Osteocyte (in vitro differentiated cells): Measurements from ENCODE around the gene CDC42EP1. TPM values are rescaled to one million over a fixed set of nuclear protein-coding genes. Genes with fewer than 3 reads are reported as not detected.
A peak's percentile ranks its signal among the peaks of the same experiment; 100 is the strongest.
"Not testable (repeated sequence)": the region's sequence is repeated elsewhere in the genome, so short reads cannot be mapped to it uniquely, and the experiment has no call there.

ENCODE experiments used
- DNase-seq: peaks from one replicate; pipeline ENCODE4 v3.0.0; 2021; ENCODE audit warnings: mixed read lengths; ENCODE audit not compliant: unreplicated experiment; ENCODE audit errors: extremely low spot score
- H3K27ac Mint-ChIP-seq: one replicate; pipeline ENCODE4 v1.8.0; 2021; ENCODE audit warnings: mild to moderate bottlenecking, mixed read lengths; ENCODE audit not compliant: unreplicated experiment
- H3K27me3 Mint-ChIP-seq: one replicate; pipeline ENCODE4 v1.8.0; 2021; ENCODE audit warnings: mixed read lengths; ENCODE audit not compliant: unreplicated experiment
- H3K36me3 Mint-ChIP-seq: one replicate; pipeline ENCODE4 v1.8.0; 2021; ENCODE audit warnings: mixed read lengths; ENCODE audit not compliant: unreplicated experiment
- H3K4me1 Mint-ChIP-seq: one replicate; pipeline ENCODE4 v1.8.0; 2021; ENCODE audit warnings: mixed read lengths; ENCODE audit not compliant: unreplicated experiment
- H3K4me3 Mint-ChIP-seq: one replicate; pipeline ENCODE4 v1.8.0; 2021; ENCODE audit warnings: mild to moderate bottlenecking, moderate library complexity, mixed read lengths; ENCODE audit not compliant: unreplicated experiment
- H3K9me3 Mint-ChIP-seq: one replicate; pipeline ENCODE4 v1.8.0; 2021; ENCODE audit warnings: mixed read lengths; ENCODE audit not compliant: unreplicated experiment
- CTCF ChIP-seq: fragments of 200-600 bp; sonication (generic); IDR thresholded peaks from 2 replicates; pipeline ENCODE4 v1.5.0; 2021; ENCODE audit warnings: antibody characterized with exemption, mild to moderate bottlenecking, moderate library complexity
- total RNA-seq: library from RNA; stranded (reverse); gene quantifications from 2 replicates; pipeline ENCODE4 v1.2.1, GENCODE V29; 2021

Gene CDC42EP1
- total RNA-seq, 1 donor from 2014 or later: 282 TPM

DNA sequence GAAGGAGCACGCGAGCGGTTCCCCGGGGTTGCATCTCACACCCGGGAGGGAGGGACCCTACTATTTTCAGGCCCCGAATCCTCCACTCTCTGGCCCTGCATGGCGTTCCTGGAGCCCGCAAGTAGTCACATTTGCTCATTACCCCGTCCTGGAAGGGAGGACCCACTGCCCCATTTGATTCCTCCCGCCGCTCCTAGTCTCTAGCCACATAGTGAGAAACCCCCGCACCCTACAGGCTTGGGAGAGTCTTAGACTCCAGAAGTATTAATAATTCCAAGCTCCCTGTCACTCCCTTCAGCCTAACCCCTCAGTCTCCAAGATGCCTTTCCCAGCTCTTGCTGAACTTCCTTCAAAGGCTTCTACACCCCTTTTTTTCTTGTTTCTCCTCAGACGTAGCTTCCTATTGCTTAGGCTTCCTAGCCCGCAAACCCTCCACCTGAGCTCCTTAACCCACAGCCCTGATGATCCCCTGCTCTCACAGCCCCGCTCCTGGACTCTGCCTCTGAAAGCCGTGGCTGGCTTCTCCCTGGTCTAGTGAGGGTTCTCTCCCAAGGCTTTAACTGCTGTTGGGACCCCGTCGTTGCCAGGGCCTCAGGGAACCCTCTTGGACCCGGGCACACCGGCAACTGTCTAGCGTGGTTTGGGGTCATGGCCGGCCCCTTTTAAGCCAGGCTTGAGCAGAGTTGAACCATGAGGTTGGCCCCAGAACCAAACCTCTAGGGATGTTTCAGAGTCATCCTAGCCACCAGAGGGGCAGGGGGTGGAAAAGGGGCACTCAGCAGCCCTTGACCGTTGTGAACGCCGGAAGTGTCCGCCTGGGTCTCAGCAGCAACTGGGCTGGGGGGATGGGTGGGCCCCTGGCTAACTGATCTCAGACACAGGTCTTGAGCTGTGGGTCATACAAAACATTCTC lies 49.2 kb downstream of the CDC42EP1 start:
- DNase-seq: no peak
- Mint-ChIP-seq H3K4me1 (peaks cover 36% of the 10 kb centered on the region), H3K27ac (peak overlapping the region; percentile 88), H3K27me3 (peaks cover 10% of the 10 kb centered on the region), H3K4me3 (peak overlapping the region; percentile 85), H3K36me3 (no peaks in the 10 kb centered on the region), H3K9me3 (no peaks in the 10 kb centered on the region)
- no peak for TF ChIP-seq CTCF

DNA sequence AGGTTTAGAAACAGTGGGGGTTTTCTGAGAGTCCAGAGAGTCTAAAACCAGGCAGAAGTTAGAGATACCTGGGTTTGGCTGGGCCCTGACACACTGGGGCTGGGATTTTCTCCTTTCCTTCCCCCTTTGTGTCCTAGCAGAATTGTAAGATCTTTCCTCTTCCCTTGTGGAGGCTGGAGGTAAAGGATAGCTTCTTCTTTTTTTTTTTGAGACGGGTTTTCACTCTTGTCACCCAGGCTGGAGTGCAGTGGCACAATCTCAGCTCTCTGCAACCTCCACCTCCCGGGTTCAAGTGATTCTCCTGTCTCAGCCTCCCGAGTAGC lies 49.8 kb downstream of the CDC42EP1 start:
- DNase-seq, H3K27me3 Mint-ChIP-seq, H3K9me3 Mint-ChIP-seq, H3K36me3 Mint-ChIP-seq: not testable (repeated sequence)
- H3K4me3 Mint-ChIP-seq: peak overlapping the region; percentile 85
- peaks cover 36% of the 10 kb centered on the region for H3K4me1 Mint-ChIP-seq
- peak overlapping the region; percentile 88 for H3K27ac Mint-ChIP-seq

- peaks cover 2% of the 10 kb centered on the region for H3K27me3 Mint-ChIP-seq
- H3K4me1 Mint-ChIP-seq: peaks cover 36% of the 10 kb centered on the region
- no peak overlapping the region for H3K27ac Mint-ChIP-seq
- no peaks in the 10 kb centered on the region for H3K9me3 Mint-ChIP-seq
- H3K4me3 Mint-ChIP-seq: peak overlapping the region; percentile 85
- H3K36me3 Mint-ChIP-seq: no peaks in the 10 kb centered on the region
- DNase-seq: no peak
- no peak for TF ChIP-seq CTCF
Measured at GRCh38 chr22:37610480-37611129, 50.3 kb downstream of the CDC42EP1 start.

GRCh38 chr22:37611207-37611606 lies 50.9 kb downstream of the CDC42EP1 start:
- Mint-ChIP-seq H3K27ac (peak overlapping the region; percentile 27), H3K4me3 (no peak overlapping the region), H3K27me3 (no peaks in the 10 kb centered on the region), H3K9me3 (no peaks in the 10 kb centered on the region), H3K4me1 (peaks cover 36% of the 10 kb centered on the region), H3K36me3 (no peaks in the 10 kb centered on the region)
- no peak for TF ChIP-seq CTCF
- DNase-seq: no peak

DNA sequence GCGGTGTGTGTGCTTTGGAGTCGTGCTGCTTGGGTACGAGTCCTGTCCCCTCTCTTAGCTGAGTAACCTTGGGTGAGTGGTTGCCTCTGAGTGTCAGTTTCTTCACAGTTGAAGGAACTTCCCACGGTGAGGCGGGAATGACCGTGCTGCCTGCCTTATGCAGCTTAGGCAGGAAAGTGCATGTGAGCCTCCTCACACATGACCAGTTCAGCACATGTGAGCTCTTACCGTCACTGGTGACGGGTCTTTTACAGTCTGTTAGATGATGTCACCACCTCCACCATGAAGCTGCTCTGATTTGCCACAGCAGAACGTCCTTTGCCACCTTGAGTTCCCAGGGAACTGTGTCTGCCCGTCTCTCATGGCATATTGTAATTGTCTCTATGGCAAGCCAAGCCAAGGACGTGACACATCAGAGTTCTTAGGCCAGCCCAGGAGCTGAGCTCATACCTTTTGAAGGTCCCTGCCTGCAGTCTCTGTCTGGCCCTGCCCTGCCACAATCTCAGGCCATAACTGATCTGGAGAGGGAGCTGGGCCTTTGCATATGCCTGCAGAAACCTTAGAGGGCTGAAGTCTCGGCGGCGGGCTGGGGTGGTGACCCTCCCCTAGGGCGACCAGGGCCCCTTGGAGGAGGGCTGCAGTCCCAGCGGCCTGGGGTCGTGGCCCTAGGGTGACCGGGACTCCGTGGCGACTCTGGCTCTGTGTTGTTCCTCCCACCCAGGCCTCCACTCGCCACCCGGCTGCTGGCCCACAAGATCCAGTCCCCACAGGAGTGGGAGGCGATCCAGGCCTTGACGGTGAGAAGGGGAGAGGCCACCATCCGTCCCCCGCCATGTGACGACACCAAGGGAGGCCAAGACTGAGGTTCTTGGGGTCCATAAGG lies 56.2 kb downstream of the CDC42EP1 start:
- peaks cover 3% of the 10 kb centered on the region for H3K4me1 Mint-ChIP-seq
- H3K27ac Mint-ChIP-seq: no peak overlapping the region
- H3K27me3 Mint-ChIP-seq: no peaks in the 10 kb centered on the region
- TF ChIP-seq CTCF: no peak
- no peaks in the 10 kb centered on the region for H3K9me3 Mint-ChIP-seq
- no peak for DNase-seq
- peaks cover 5% of the 10 kb centered on the region for H3K36me3 Mint-ChIP-seq
- H3K4me3 Mint-ChIP-seq: no peak overlapping the region
